HepG2 (cell line): ENCODE data around the gene NTSR2. TPM values are rescaled to one million over a fixed set of nuclear protein-coding genes. Genes with fewer than 3 reads are reported as not detected.
A peak's percentile ranks its signal among the peaks of the same experiment; 100 is the strongest.

Experiments used
- BHLHE40 ChIP-seq: IDR thresholded peaks from 2 replicates; pipeline ENCODE4 v1.6.1; 2011; ENCODE audit warnings: low read length, improper control_type of control experiment
- HIC2 ChIP-seq: sonication (generic); formaldehyde crosslinking; IDR thresholded peaks from 2 replicates; pipeline ENCODE4 v1.9.0; 2022; ENCODE audit warnings: low read depth, missing genetic modification reagents
- MEF2D ChIP-seq: sonication (generic); formaldehyde crosslinking; IDR thresholded peaks from 2 replicates; pipeline ENCODE4 v1.5.1; 2020; ENCODE audit warnings: mild to moderate bottlenecking, missing genetic modification reagents
- NR0B2 ChIP-seq: sonication (generic); formaldehyde crosslinking; IDR thresholded peaks from 2 replicates; pipeline ENCODE4 v1.4.0; 2020; ENCODE audit warnings: mild to moderate bottlenecking, missing genetic modification reagents
- SAP130 ChIP-seq: IDR thresholded peaks from 2 replicates; pipeline ENCODE4 v1.6.1; 2016; ENCODE audit warnings: low read depth
- SOX6 ChIP-seq, 2 experiments: fragments of 450-650 bp in 1 of 2; sonication (generic) in 1 of 2; formaldehyde crosslinking in 1 of 2; IDR thresholded peaks; 2 replicates each; pipeline versions ENCODE4 v1.4.0 to v1.6.1; 2017 to 2020; ENCODE audit warnings: antibody characterized with exemption in 1 of 2, mild to moderate bottlenecking in 1 of 2, missing genetic modification reagents in 1 of 2
- SP2 ChIP-seq: sonication (generic); formaldehyde crosslinking; IDR thresholded peaks from 2 replicates; pipeline ENCODE4 v1.5.1; 2020; ENCODE audit warnings: mild to moderate bottlenecking, missing genetic modification reagents
- TGIF2 ChIP-seq: IDR thresholded peaks from 2 replicates; pipeline ENCODE4 v1.6.1; 2016; ENCODE audit warnings: control low read depth, missing compliant biosample characterization
- ZKSCAN1 ChIP-seq: fragments of 150-350 bp; IDR thresholded peaks from 2 replicates; pipeline ENCODE4 v1.6.1; 2014; ENCODE audit warnings: low read length
- ZKSCAN5 ChIP-seq: sonication (generic); formaldehyde crosslinking; IDR thresholded peaks from 2 replicates; pipeline ENCODE4 v1.5.1; 2020; ENCODE audit warnings: mild to moderate bottlenecking, missing genetic modification reagents
- ZNF430 ChIP-seq: sonication (generic); formaldehyde crosslinking; IDR thresholded peaks from 2 replicates; pipeline ENCODE4 v1.9.0; 2021; ENCODE audit warnings: mild to moderate bottlenecking, missing genetic modification reagents
- ZNF574 ChIP-seq: sonication (generic); formaldehyde crosslinking; IDR thresholded peaks from 2 replicates; pipeline ENCODE4 v1.4.0; 2020; ENCODE audit warnings: missing genetic modification reagents
- ZNF687 ChIP-seq: sonication (generic); formaldehyde crosslinking; IDR thresholded peaks from 2 replicates; pipeline ENCODE4 v1.5.1; 2020; ENCODE audit warnings: mild to moderate bottlenecking, missing genetic modification reagents, moderate library complexity
- ZNF891 ChIP-seq: sonication (generic); formaldehyde crosslinking; IDR thresholded peaks from 2 replicates; pipeline ENCODE4 v1.5.0; 2020; ENCODE audit warnings: mild to moderate bottlenecking, missing genetic modification reagents
- polyA plus RNA-seq, 8 experiments: library from polyadenylated mRNA; depleted of rRNA in 3 of 8; stranded (reverse) in 7 of 8; unstranded in 1 of 8; fragments of >200 nt; fragmentation: Illumina TruSeq in 4 of 8; extraction: Trizol in 4 of 8; gene quantifications; 2 replicates each; pipeline versions ENCODE4 v1.2.1 to v1.2.3, GENCODE V29; 2011 to 2016; ENCODE audit warnings: low read depth in 4 of 8, missing spikeins in 1 of 8, mixed read lengths in 1 of 8; ENCODE audit not compliant: insufficient read depth in 1 of 8
- total RNA-seq, 5 experiments: library from RNA; depleted of rRNA; stranded (reverse); fragments of >200 nt; fragmentation: Illumina TruSeq; extraction: Trizol; gene quantifications; 2 replicates each; pipeline ENCODE4 v1.2.3, GENCODE V29; 2016; ENCODE audit warnings: low read depth in 1 of 5

NTSR2 gene
- total and polyA plus RNA-seq, 2 of the 13 experiments (the other 11 are each of a cell fraction or from before 2014, with no cell fraction given): not detected

GRCh38 chr2:11681722-11682589 is 12.0 kb upstream of the NTSR2 start (continued):
- no peak for TF ChIP-seq ZNF574
- no peak for TF ChIP-seq SOX6 (IDR thresholded peaks at IDR 0.05)
- TF ChIP-seq SOX6 (CRISPR knock-in tag; IDR thresholded peaks at IDR 0.05): peak; percentile 40
- peak; percentile 60 for TF ChIP-seq SAP130
- peak; percentile 72; the same call in 1 of the 2 replicates for TF ChIP-seq ZNF891 (CRISPR knock-in tag)
- TF ChIP-seq NR0B2: peak; percentile 71; the same call in 1 of the 2 replicates
- peak; percentile 85 for TF ChIP-seq ZNF687 (CRISPR knock-in tag)
- peak; percentile 19; the same call in 1 of the 2 replicates for TF ChIP-seq TGIF2 (CRISPR knock-in tag)
- peak; percentile 78 for TF ChIP-seq ZNF430
- no peak for TF ChIP-seq HIC2 (CRISPR knock-in tag)
- TF ChIP-seq ZKSCAN5 (CRISPR knock-in tag): peak; percentile 93
- TF ChIP-seq MEF2D (CRISPR knock-in tag): 0 out of 2 replicates have a peak, but pooled peaks have one; percentile 43
- TF ChIP-seq ZKSCAN1: no peak
- TF ChIP-seq BHLHE40: 0 out of 2 replicates have a peak, but pooled peaks have one; percentile 29
- peak; percentile 53; the same call in 1 of the 2 replicates for TF ChIP-seq SP2 (CRISPR knock-in tag)
